NCI-H2081 treated with DMSO at 0.1 percent for 48 hours (cell line): Measurements from ENCODE around the gene RAC2.

Source experiments
- DNase-seq: peaks from one replicate; lab custom pipeline; 2025; lab: John Stamatoyannopoulos, UW

Gene RAC2

GRCh38 chr22:37244114-37244921 lies at the start of gene RAC2:
TSS of gene RAC2 (minus strand) at chr22:37244269. CDS start at chr22:37244148, 121 bp downstream.
- no peak for DNase-seq

- DNase-seq = no peak
Observed at GRCh38 chr22:37293172-37293571, 49.1 kb upstream of the RAC2 start.

GRCh38 chr22:37292641-37293040 lies 48.6 kb upstream of the RAC2 start:
- no peak for DNase-seq

GRCh38 chr22:37291559-37292298 lies 47.7 kb upstream of the RAC2 start:
- no peak for DNase-seq

GRCh38 chr22:37290737-37291136 lies 46.7 kb upstream of the RAC2 start:
- no peak for DNase-seq

- DNase-seq = no peak
Observed at GRCh38 chr22:37289156-37289735, 45.2 kb upstream of the RAC2 start.

GRCh38 chr22:37288521-37288920 lies 44.5 kb upstream of the RAC2 start:
- DNase-seq = no peak

- no peak for DNase-seq
Observed at GRCh38 chr22:37287550-37287951, 43.5 kb upstream of the RAC2 start.

GRCh38 chr22:37285937-37286336 lies 41.9 kb upstream of the RAC2 start:
- no peak for DNase-seq

- DNase-seq = no peak
Observed at GRCh38 chr22:37284805-37285355, 40.8 kb upstream of the RAC2 start.

GRCh38 chr22:37284126-37284804 lies 40.2 kb upstream of the RAC2 start:
- no peak for DNase-seq

GRCh38 chr22:37283393-37283937 lies 39.4 kb upstream of the RAC2 start:
- no peak for DNase-seq

GRCh38 chr22:37282385-37282677 lies 38.3 kb upstream of the RAC2 start, which contains the start of gene CYTH4:
TSS of gene CYTH4 (plus strand) at chr22:37282508. CDS start at chr22:37282570, 62 bp downstream.
- DNase-seq = no peak

GRCh38 chr22:37281646-37282384 lies 37.7 kb upstream of the RAC2 start:
- no peak for DNase-seq

GRCh38 chr22:37281195-37281594 lies 37.1 kb upstream of the RAC2 start:
- no peak for DNase-seq

GRCh38 chr22:37280718-37281117 lies 36.6 kb upstream of the RAC2 start:
- DNase-seq = no peak

GRCh38 chr22:37279331-37280181 lies 35.5 kb upstream of the RAC2 start:
- no peak for DNase-seq

- DNase-seq = no peak
Observed at GRCh38 chr22:37278261-37278660, 34.2 kb upstream of the RAC2 start.

GRCh38 chr22:37277384-37277783 lies 33.3 kb upstream of the RAC2 start:
- DNase-seq = no peak

GRCh38 chr22:37276776-37277175 lies 32.7 kb upstream of the RAC2 start:
- DNase-seq = no peak
